OCI-LY1 (cell line): ENCODE results near the gene CC2D1B.

Experiments used
- EZH2 ChIP-seq: fragments of 200-600 bp; sonication (generic), shearing (Covaris generic); IDR thresholded peaks from 2 replicates; pipeline ENCODE4 v1.8.0; 2017; ENCODE audit warnings: borderline replicate concordance, mixed run types, mild to moderate bottlenecking, antibody characterized with exemption, low read length, moderate library complexity, mixed read lengths
- TF ChIP-seq, protein P1 (sequence below): fragments of 200-600 bp; sonication (generic), shearing (Covaris generic); IDR thresholded peaks from 2 replicates; pipeline ENCODE4 v1.5.1; 2017; ENCODE audit warnings: mild to moderate bottlenecking, antibody characterized with exemption, low read length, moderate library complexity, mixed read lengths

DNA sequence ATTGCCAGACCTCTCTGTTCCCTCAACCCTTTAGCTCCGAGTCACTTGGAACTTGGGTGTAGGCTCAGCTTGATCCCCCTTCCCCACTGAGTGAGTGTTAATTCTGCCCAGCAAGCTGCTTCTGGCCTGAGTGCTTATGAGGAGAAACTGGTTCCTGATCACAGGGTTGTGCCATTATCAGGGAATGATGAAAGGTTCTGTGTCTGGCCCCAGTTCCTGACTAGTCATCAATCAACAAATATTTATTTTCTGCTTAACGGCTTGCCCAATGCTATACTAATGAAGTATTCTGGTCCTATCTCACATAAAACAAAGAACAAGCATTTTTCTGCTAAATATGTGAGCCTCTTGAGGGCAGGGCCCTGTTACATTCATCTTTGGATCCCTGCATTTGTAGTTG, 20.8 kb downstream of the CC2D1B start:
- TF ChIP-seq, protein P1, sequence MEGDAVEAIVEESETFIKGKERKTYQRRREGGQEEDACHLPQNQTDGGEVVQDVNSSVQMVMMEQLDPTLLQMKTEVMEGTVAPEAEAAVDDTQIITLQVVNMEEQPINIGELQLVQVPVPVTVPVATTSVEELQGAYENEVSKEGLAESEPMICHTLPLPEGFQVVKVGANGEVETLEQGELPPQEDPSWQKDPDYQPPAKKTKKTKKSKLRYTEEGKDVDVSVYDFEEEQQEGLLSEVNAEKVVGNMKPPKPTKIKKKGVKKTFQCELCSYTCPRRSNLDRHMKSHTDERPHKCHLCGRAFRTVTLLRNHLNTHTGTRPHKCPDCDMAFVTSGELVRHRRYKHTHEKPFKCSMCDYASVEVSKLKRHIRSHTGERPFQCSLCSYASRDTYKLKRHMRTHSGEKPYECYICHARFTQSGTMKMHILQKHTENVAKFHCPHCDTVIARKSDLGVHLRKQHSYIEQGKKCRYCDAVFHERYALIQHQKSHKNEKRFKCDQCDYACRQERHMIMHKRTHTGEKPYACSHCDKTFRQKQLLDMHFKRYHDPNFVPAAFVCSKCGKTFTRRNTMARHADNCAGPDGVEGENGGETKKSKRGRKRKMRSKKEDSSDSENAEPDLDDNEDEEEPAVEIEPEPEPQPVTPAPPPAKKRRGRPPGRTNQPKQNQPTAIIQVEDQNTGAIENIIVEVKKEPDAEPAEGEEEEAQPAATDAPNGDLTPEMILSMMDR: no peak
- no peak for TF ChIP-seq EZH2
